GM12892 (cell line): ENCODE data around the gene METTL8.

ENCODE experiments used
- POLR2A ChIP-seq: IDR thresholded peaks from 2 replicates; pipeline ENCODE4 v1.6.1; 2011; ENCODE audit warnings: low read depth, low read length, control low read depth
- POLR2AphosphoS5 ChIP-seq: IDR thresholded peaks from 2 replicates; pipeline ENCODE4 v1.6.1; 2011; ENCODE audit warnings: low read depth, low read length, control low read depth
- TAF1 ChIP-seq: IDR thresholded peaks from 2 replicates; pipeline ENCODE4 v1.6.1; 2011; ENCODE audit warnings: low read depth, mild to moderate bottlenecking, control low read depth, low read length, borderline replicate concordance

DNA sequence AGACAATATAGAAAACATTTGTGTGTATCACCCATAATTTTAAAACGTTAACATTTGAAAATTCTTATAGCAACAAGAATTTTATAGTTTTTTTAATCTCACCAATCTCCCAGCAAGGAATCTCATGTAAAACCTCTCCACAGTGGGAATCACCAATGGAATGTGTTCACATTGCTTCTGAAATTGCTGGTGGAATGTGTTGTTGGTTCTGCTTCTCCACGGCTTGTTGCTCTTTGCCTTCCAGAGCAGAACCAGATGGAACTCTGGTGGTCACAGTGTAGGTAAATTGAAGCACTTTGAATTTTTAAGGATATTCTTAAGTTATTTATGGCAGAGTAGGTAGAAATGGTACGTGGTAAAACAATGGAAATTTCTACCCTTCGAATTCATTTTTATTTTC lies 35.4 kb upstream of the METTL8 start:
- TF ChIP-seq POLR2AphosphoS5: no peak
- TF ChIP-seq TAF1: no peak
- no peak for TF ChIP-seq POLR2A
